Osteoblast (primary cell): ENCODE results near the gene SMIM31. TPM values are rescaled to one million over a fixed set of nuclear protein-coding genes. Genes with fewer than 3 reads are reported as not detected.

ENCODE experiments used
- DNase-seq: peaks from one replicate; pipeline ENCODE4 v3.0.0; 2011; ENCODE audit warnings: low spot score, mixed read lengths; ENCODE audit not compliant: insufficient read length; ENCODE audit errors: missing footprints
- H2AFZ ChIP-seq: 2 replicates; pipeline ENCODE4 v1.6.0; 2011; ENCODE audit warnings: mild to moderate bottlenecking, low read length
- H3K27ac ChIP-seq: 2 replicates; pipeline ENCODE4 v1.5.1; 2011; ENCODE audit warnings: mild to moderate bottlenecking, low read depth, low read length, moderate library complexity
- H3K27me3 ChIP-seq: 2 replicates; pipeline ENCODE4 v1.6.0; 2012; ENCODE audit warnings: mild to moderate bottlenecking, control low read depth, inconsistent platforms, low read length, moderate library complexity; ENCODE audit not compliant: insufficient read depth
- H3K36me3 ChIP-seq: 2 replicates; pipeline ENCODE4 v1.5.1; 2011; ENCODE audit warnings: mild to moderate bottlenecking, low read length, control low read depth, moderate library complexity; ENCODE audit not compliant: insufficient read depth
- H3K4me1 ChIP-seq: 2 replicates; pipeline ENCODE4 v1.5.1; 2011; ENCODE audit warnings: mild to moderate bottlenecking, low read length, control low read depth, moderate library complexity; ENCODE audit not compliant: insufficient read depth
- H3K4me2 ChIP-seq: 2 replicates; pipeline ENCODE4 v1.6.0; 2011; ENCODE audit warnings: mild to moderate bottlenecking, low read length; ENCODE audit not compliant: insufficient read depth
- H3K4me3 ChIP-seq: fragments of 200-600 bp; sonication (generic); 3 replicates; pipeline ENCODE4 v1.5.1; 2012; ENCODE audit warnings: mild to moderate bottlenecking, low read length, inconsistent platforms; ENCODE audit not compliant: insufficient read depth
- H3K79me2 ChIP-seq: 2 replicates; pipeline ENCODE4 v1.6.0; 2012; ENCODE audit warnings: mild to moderate bottlenecking, low read length, control low read depth, inconsistent platforms; ENCODE audit not compliant: insufficient read depth
- H3K9me3 ChIP-seq: 2 replicates; pipeline ENCODE4 v1.5.1; 2011; ENCODE audit warnings: low read depth, low read length, control low read depth
- H4K20me1 ChIP-seq: 2 replicates; pipeline ENCODE4 v1.6.0; 2012; ENCODE audit warnings: mild to moderate bottlenecking, low read length, control low read depth; ENCODE audit not compliant: insufficient read depth
- total RNA-seq: library from RNA; depleted of rRNA; stranded (reverse); fragments of >200 nt; gene quantifications from 2 replicates; pipeline ENCODE4 v1.2.3, GENCODE V29; 2012
- TF ChIP-seq, protein P1 (sequence below): IDR thresholded peaks from 2 replicates; pipeline ENCODE4 v1.5.1; 2011; ENCODE audit warnings: mild to moderate bottlenecking, low read depth, low read length, moderate library complexity; ENCODE audit errors: extremely low read depth

The SMIM31 gene
- total RNA-seq, 1 donor: not detected

DNA sequence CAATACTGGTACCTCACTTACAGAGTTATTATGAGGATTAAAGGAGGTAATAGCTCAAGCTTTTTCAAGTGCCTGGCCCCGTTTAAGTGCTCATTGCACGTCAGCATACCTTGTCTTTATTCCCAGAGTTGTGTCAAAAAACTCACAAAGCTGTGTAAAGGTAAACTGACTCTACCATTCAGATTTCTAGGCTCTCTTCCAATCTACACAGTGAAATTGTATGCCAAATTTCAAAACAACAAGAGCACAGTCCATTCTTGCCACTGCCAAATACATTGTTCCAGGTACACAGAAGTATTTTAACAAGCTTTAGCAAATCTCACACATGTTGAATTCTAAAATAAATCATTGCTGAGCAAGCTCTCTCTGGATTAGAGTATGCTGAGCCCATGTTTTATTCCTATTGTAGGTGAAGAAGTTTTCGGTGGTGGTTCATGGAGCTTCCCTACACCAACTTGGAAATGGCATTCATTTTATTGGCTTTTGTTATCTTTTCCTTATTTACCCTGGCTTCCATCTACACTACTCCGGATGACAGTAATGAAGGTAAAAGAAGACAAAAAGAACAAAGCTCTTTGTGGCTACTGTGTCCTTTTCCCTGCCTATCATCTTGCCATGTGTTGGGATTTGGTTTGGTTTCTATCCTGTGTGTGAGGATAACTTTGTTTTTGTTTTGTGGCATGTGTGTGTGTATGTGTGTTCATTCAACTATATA is 16.2 kb downstream of the SMIM31 start:
- Histone ChIP-seq H4K20me1 (no peaks in the 10 kb centered on the region), H2AFZ (no peak overlapping the region), H3K4me3 (no peak overlapping the region), H3K4me1 (no peaks in the 10 kb centered on the region), H3K27me3 (no peaks in the 10 kb centered on the region), H3K79me2 (no peaks in the 10 kb centered on the region), H3K36me3 (no peaks in the 10 kb centered on the region), H3K27ac (no peak overlapping the region), H3K9me3 (no peaks in the 10 kb centered on the region), H3K4me2 (no peak overlapping the region)
- TF ChIP-seq, protein P1, sequence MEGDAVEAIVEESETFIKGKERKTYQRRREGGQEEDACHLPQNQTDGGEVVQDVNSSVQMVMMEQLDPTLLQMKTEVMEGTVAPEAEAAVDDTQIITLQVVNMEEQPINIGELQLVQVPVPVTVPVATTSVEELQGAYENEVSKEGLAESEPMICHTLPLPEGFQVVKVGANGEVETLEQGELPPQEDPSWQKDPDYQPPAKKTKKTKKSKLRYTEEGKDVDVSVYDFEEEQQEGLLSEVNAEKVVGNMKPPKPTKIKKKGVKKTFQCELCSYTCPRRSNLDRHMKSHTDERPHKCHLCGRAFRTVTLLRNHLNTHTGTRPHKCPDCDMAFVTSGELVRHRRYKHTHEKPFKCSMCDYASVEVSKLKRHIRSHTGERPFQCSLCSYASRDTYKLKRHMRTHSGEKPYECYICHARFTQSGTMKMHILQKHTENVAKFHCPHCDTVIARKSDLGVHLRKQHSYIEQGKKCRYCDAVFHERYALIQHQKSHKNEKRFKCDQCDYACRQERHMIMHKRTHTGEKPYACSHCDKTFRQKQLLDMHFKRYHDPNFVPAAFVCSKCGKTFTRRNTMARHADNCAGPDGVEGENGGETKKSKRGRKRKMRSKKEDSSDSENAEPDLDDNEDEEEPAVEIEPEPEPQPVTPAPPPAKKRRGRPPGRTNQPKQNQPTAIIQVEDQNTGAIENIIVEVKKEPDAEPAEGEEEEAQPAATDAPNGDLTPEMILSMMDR: no peak
- DNase-seq: no peak

DNA sequence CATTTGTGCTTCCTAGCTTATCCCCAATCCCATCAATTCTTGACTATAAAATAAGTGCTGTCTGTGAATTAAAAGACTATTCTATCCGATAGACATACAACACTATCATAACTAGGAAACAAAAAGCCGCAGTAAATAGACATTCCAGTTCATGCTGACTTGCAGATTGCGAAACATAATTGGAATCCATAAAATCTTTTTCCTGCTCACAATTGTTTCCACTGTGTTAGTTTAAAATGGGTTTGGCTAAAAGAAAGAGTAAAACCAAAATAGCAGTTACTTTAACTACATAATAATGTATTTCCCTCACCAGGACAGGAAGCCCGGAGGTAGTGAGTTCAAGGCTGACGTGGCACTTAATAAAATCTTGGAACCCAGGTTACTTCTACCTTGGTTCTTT is 17.2 kb downstream of the SMIM31 start:
- H3K27me3 ChIP-seq: no peaks in the 10 kb centered on the region
- no peak for DNase-seq
- no peak overlapping the region for H2AFZ ChIP-seq
- H3K27ac ChIP-seq: no peak overlapping the region
- no peaks in the 10 kb centered on the region for H3K36me3 ChIP-seq
- no peaks in the 10 kb centered on the region for H4K20me1 ChIP-seq
- H3K4me1 ChIP-seq: no peaks in the 10 kb centered on the region
- no peak overlapping the region for H3K4me3 ChIP-seq
- H3K79me2 ChIP-seq: no peaks in the 10 kb centered on the region
- TF ChIP-seq, protein P1: no peak
- H3K9me3 ChIP-seq: no peaks in the 10 kb centered on the region
- H3K4me2 ChIP-seq: no peak overlapping the region

DNA sequence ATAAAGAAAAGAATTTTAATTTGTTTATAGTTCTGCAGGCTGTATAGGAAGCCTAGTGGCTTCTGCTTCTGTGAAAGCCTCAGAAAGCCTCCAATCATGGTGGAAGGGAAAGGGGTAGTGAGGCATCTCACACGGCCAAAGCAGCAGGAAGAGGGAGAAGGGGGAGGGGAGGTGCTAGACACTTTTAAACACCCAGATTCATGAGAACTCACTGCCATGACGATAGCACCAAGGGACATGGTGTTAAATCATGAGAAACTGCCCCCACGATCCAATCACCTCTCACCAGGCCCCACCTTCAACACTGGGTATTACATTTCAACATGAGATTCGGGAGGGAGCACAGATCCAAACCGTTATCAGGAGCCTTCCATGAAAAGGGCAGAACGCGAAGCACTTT is 18.1 kb downstream of the SMIM31 start:
- no peaks in the 10 kb centered on the region for H3K27me3 ChIP-seq
- no peak overlapping the region for H3K4me3 ChIP-seq
- no peak overlapping the region for H2AFZ ChIP-seq
- H3K79me2 ChIP-seq: no peaks in the 10 kb centered on the region
- no peaks in the 10 kb centered on the region for H3K36me3 ChIP-seq
- H3K4me2 ChIP-seq: no peak overlapping the region
- no peaks in the 10 kb centered on the region for H3K9me3 ChIP-seq
- TF ChIP-seq, protein P1: no peak
- H4K20me1 ChIP-seq: no peaks in the 10 kb centered on the region
- H3K4me1 ChIP-seq: no peaks in the 10 kb centered on the region
- no peak for DNase-seq
- no peak overlapping the region for H3K27ac ChIP-seq

DNA sequence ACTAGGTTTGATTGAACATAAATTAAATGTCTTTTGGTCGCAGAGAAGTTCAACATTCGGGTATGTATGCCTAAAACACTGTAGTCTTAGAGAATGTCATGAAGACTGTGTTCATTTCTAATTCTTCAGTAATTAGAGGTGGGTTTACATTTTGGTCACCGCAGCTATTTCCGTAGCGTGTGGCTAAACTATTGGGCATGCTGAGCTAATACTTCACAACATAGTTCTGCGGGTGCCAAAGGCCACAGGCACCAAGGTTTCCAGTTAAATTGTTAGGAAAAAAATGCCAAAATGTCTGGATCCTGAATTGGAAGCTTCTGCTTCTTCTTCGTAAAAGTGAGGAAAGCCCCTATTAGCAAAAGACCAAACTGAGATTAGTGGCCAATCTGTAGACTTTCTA is 25.1 kb downstream of the SMIM31 start:
- TF ChIP-seq, protein P1: no peak
- H2AFZ ChIP-seq: no peak overlapping the region
- H3K36me3 ChIP-seq: no peaks in the 10 kb centered on the region
- H3K27ac ChIP-seq: peak overlapping the region; percentile 2
- no peak overlapping the region for H3K4me2 ChIP-seq
- no peak overlapping the region for H3K4me3 ChIP-seq
- H3K9me3 ChIP-seq: no peaks in the 10 kb centered on the region
- peaks cover 8% of the 10 kb centered on the region for H3K4me1 ChIP-seq
- no peaks in the 10 kb centered on the region for H3K27me3 ChIP-seq
- H3K79me2 ChIP-seq: no peaks in the 10 kb centered on the region
- DNase-seq: peak; percentile 32
- no peaks in the 10 kb centered on the region for H4K20me1 ChIP-seq
